Coronary artery (tissue), 2 donors: Measurements from ENCODE around the gene RBM4B.

ENCODE experiments used
- DNase-seq: peaks from one replicate; pipeline ENCODE4 v3.0.0-alpha.2; 2017; ENCODE audit warnings: low spot score
- H3K27ac ChIP-seq, 2 donors: fragments of 200-600 bp; sonication (generic); one replicate each; pipeline ENCODE4 v1.5.1; 2016 to 2019
- H3K4me3 ChIP-seq: fragments of 200-600 bp; sonication (generic); 2 replicates; pipeline ENCODE4 v1.5.1; 2016; ENCODE audit warnings: mild to moderate bottlenecking, moderate library complexity
- CTCF ChIP-seq: fragments of 200-600 bp; sonication (generic); IDR thresholded peaks from one replicate; pipeline ENCODE4 v1.5.1; 2019; ENCODE audit warnings: antibody characterized with exemption

RBM4B gene

GRCh38 chr11:66692446-66692845, 14.8 kb upstream of the RBM4B start:
- no peak for TF ChIP-seq CTCF
- no peak for DNase-seq

GRCh38 chr11:66691311-66691980, 13.8 kb upstream of the RBM4B start:
- no peak overlapping the region for H3K27ac ChIP-seq
- H3K4me3 ChIP-seq, result no peak overlapping the region
- no peak for TF ChIP-seq CTCF
- DNase-seq, result no peak

More at GRCh38 chr11:66692446-66692845, 14.8 kb upstream of the RBM4B start:
- Histone ChIP-seq H3K27ac (no peak overlapping the region), H3K4me3 (no peak overlapping the region)

GRCh38 chr11:66689661-66690590, 12.2 kb upstream of the RBM4B start:
- no peak for TF ChIP-seq CTCF
- no peak overlapping the region for H3K4me3 ChIP-seq
- no peak for DNase-seq
- H3K27ac ChIP-seq, result no peak overlapping the region

DNA sequence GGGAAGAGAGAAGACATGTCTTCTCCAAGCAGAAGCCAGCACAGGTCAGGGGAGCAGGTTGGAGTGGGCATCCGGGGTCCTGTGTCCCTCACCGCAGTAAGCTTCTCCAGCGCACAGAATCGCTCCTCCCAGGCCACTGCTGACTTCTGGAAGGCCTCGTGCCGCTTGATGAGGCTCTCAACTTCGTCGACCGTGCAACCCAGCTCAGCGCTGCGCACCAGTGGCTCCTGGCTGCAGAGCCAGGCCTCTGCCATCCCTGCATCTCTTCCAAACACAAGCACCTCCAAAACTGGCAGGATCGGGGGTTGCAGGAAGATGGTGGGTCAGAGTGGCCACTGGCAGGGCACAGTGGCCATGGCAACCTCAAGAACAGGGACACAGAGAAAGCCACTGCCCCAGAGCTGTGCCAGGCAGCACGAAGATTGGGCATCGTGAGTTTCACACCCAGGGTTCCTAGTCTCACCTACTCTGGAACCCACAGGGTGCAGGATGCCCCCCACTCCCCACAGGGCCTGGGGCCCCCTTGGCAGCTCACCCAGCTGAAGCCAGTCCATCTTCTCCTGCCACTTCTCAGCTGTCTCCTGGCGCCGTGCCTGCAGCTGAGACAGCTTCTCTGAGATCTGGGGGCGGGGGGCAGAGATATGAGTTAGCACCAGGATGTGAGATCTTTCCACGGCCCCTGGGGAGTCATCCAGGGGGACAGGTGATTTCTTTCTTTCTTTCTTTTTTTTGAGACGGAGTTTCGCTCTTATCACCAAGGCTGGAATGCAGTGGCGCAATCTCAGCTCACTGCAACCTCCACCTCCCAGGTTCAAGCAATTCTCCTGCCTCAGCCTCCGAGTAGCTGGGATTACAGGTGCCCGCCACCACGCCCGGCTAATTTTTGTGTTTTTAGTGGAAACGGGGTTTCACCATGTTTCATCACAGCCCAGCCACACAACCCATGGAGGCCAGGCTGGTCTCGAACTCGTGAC, 11.2 kb upstream of the RBM4B start:
- DNase-seq, result no peak
- no peak overlapping the region for H3K27ac ChIP-seq
- H3K4me3 ChIP-seq, result no peak overlapping the region
- no peak for TF ChIP-seq CTCF

DNA sequence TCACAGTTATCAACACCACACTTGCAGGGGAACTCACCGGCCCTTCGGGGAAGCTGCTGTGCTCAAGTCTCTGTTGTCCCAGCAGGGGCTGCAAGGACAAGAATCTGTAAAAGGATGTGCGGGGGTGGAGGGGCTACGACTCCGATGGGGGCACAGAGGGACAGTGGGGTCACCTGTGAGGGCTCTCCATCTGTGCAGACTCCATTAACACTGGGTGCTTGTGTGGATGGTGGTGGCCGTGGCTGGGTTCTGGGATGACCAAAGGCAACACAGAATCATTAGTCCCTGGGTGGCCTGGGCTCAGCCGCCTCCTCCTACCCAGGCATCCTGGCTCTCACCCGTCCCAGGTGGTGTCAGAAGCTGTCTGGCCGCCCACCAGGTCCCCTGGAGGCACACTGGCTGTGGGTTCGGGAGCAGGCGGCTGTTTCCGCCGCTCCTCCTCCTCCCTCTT, 10.2 kb upstream of the RBM4B start:
- Histone ChIP-seq H3K27ac (no peak overlapping the region), H3K4me3 (no peak overlapping the region)
- DNase-seq, result no peak
- TF ChIP-seq CTCF, result no peak

- no peak for DNase-seq
- TF ChIP-seq CTCF, result no peak
- no peak overlapping the region for H3K27ac ChIP-seq
- H3K4me3 ChIP-seq, result no peak overlapping the region
Measured at GRCh38 chr11:66686801-66687750, 9.4 kb upstream of the RBM4B start.
